CD14-positive monocyte (primary cell): ENCODE data around the gene NFKBIZ. TPM values are rescaled to one million over a fixed set of nuclear protein-coding genes. Genes with fewer than 3 reads are reported as not detected.
A peak's percentile ranks its signal among the peaks of the same experiment; 100 is the strongest.

Experiments used
- DNase-seq, 3 donors: peaks; one replicate each; pipeline ENCODE4 v3.0.0-alpha.2; 2011 to 2022
- H2AFZ ChIP-seq: 2 replicates; pipeline ENCODE4 v1.6.0; 2012; ENCODE audit warnings: mild to moderate bottlenecking, low read depth, low read length, inconsistent platforms; ENCODE audit not compliant: insufficient read depth, poor library complexity, severe bottlenecking
- H3K27ac ChIP-seq, 2 donors: 1 replicate in 1 of 2; 2 replicates in 1 of 2; pipeline ENCODE4 v1.5.1; 2012 to 2013; ENCODE audit warnings: low read length in 2 of 2, control low read depth in 1 of 2, inconsistent platforms in 1 of 2, low read depth in 1 of 2, mild to moderate bottlenecking in 1 of 2
- H3K27me3 ChIP-seq, 2 donors: one replicate each; pipeline versions ENCODE4 v1.6.0 to v1.6.1; 2011 to 2013; ENCODE audit warnings: low read length in 2 of 2; ENCODE audit not compliant: control insufficient read depth in 2 of 2, insufficient read depth in 2 of 2
- H3K36me3 ChIP-seq, 2 donors: replicated peaks in 1 of 2; 1 replicate in 1 of 2; 2 replicates in 1 of 2; pipeline versions ENCODE4 v1.5.1 to v1.6.1; 2012 to 2013; ENCODE audit warnings: low read length in 2 of 2, control low read depth in 1 of 2, inconsistent platforms in 1 of 2, mild to moderate bottlenecking in 1 of 2; ENCODE audit not compliant: insufficient read depth in 2 of 2, control insufficient read depth in 1 of 2
- H3K4me1 ChIP-seq, 2 donors: 1 replicate in 1 of 2; 2 replicates in 1 of 2; pipeline versions ENCODE4 v1.5.1 to v1.6.1; 2012 to 2013; ENCODE audit warnings: low read length in 2 of 2, control low read depth in 1 of 2, inconsistent platforms in 1 of 2, mild to moderate bottlenecking in 1 of 2, moderate library complexity in 1 of 2; ENCODE audit not compliant: insufficient read depth in 2 of 2, control insufficient read depth in 1 of 2
- H3K4me2 ChIP-seq: replicated peaks from 2 replicates; pipeline ENCODE3; 2012; ENCODE audit warnings: low read length, moderate library complexity, mild to moderate bottlenecking; ENCODE audit not compliant: poor library complexity, severe bottlenecking; ENCODE audit errors: extremely low read depth
- H3K4me3 ChIP-seq, 3 experiments: fragments of 200-600 bp in 1 of 3; sonication (generic) in 1 of 3; replicated peaks in 1 of 3; 1 replicate in 2 of 3; 2 replicates in 1 of 3; pipeline ENCODE4 v1.5.1; 2011 to 2013; ENCODE audit warnings: low read length in 3 of 3, mild to moderate bottlenecking in 3 of 3, control low read depth in 2 of 3, low read depth in 2 of 3, inconsistent platforms in 1 of 3, moderate library complexity in 1 of 3
- H3K79me2 ChIP-seq: 2 replicates; pipeline ENCODE4 v1.6.0; 2012; ENCODE audit warnings: mild to moderate bottlenecking, control low read depth, inconsistent platforms, low read length, moderate library complexity; ENCODE audit not compliant: insufficient read depth
- H3K9ac ChIP-seq: 2 replicates; pipeline ENCODE4 v1.6.0; 2017; ENCODE audit warnings: low read length, mild to moderate bottlenecking; ENCODE audit not compliant: insufficient read depth, poor library complexity, severe bottlenecking
- H3K9me3 ChIP-seq, 2 donors: replicated peaks in 1 of 2; 1 replicate in 1 of 2; 2 replicates in 1 of 2; pipeline versions ENCODE4 v1.5.1 to v1.6.1; 2012 to 2013; ENCODE audit warnings: low read length in 2 of 2, control low read depth in 1 of 2; ENCODE audit not compliant: control insufficient read depth in 1 of 2, insufficient read depth in 1 of 2
- H4K20me1 ChIP-seq: 2 replicates; pipeline ENCODE4 v1.6.0; 2012; ENCODE audit warnings: mild to moderate bottlenecking, low read length, control low read depth, moderate library complexity; ENCODE audit not compliant: insufficient read depth
- H3K27ac Mint-ChIP-seq, 7 donors: one replicate each; pipeline ENCODE4 v1.8.0; 2020; ENCODE audit warnings: mild to moderate bottlenecking in 7 of 7, mixed read lengths in 7 of 7, moderate library complexity in 6 of 7, inconsistent platforms in 2 of 7
- H3K27me3 Mint-ChIP-seq, 3 donors: one replicate each; pipeline ENCODE4 v1.8.0; 2021 to 2022; ENCODE audit warnings: low read depth in 3 of 3, mild to moderate bottlenecking in 3 of 3, mixed read lengths in 3 of 3, moderate library complexity in 3 of 3, inconsistent platforms in 1 of 3
- H3K36me3 Mint-ChIP-seq, 2 donors: one replicate each; pipeline ENCODE4 v1.8.0; 2020; ENCODE audit warnings: mixed read lengths in 2 of 2, inconsistent platforms in 1 of 2, mild to moderate bottlenecking in 1 of 2
- H3K4me1 Mint-ChIP-seq: one replicate; pipeline ENCODE4 v1.8.0; 2020; ENCODE audit warnings: mild to moderate bottlenecking, mixed read lengths
- H3K4me3 Mint-ChIP-seq, 2 donors: one replicate each; pipeline ENCODE4 v1.8.0; 2020; ENCODE audit warnings: mild to moderate bottlenecking in 2 of 2, mixed read lengths in 2 of 2, moderate library complexity in 1 of 2
- H3K9me3 Mint-ChIP-seq, 7 donors: one replicate each; pipeline ENCODE4 v1.8.0; 2020 to 2022; ENCODE audit warnings: mixed read lengths in 7 of 7, mild to moderate bottlenecking in 6 of 7, moderate library complexity in 6 of 7, inconsistent platforms in 2 of 7
- CTCF ChIP-seq: fragments of 200-600 bp; IDR thresholded peaks from one replicate; pipeline ENCODE4 v1.8.0; 2022; ENCODE audit warnings: antibody characterized with exemption, mild to moderate bottlenecking
- WGBS: methylation state at CpG from one replicate; pipeline ENCODE4 v1.1.5; 2013; ENCODE audit warnings: missing lambda C conversion rate; ENCODE audit not compliant: insufficient coverage; 5-methylcytosine and 5-hydroxymethylcytosine counted together
- intact Hi-C, 2 donors: fragments of 100-400 bp; cut with micrococcal nuclease; formaldehyde crosslinking; loops; one replicate each; pipeline versions ENCODE4 v1.15.0 to v1.15.1; 2023
- polyA plus RNA-seq, 3 donors: library from polyadenylated mRNA; depleted of rRNA in 1 of 3; unstranded in 2 of 3; stranded (reverse) in 1 of 3; fragments of 300-500 nt in 2 of 3; fragments of >200 nt in 1 of 3; fragmentation: Illumina TruSeq in 2 of 3; gene quantifications; 1 replicate in 2 of 3; 2 replicates in 1 of 3; pipeline ENCODE4 v1.2.3, GENCODE V29; 2012 to 2021

Gene NFKBIZ
- polyA plus RNA-seq, 3 donors: 71.0 to 592 (median 84.9) TPM

GRCh38 chr3:101865751-101866509 is 16.6 kb downstream of the NFKBIZ start:
- WGBS: 21% methylated on average over 2 of the region's 5 CpGs
- intact Hi-C loops: no loop called here
- H3K9me3 Mint-ChIP-seq: no peaks in the 10 kb centered on the region

GRCh38 chr3:101867511-101867910 is 18.2 kb downstream of the NFKBIZ start:
- H3K9me3 Mint-ChIP-seq: no peaks in the 10 kb centered on the region
- no peaks in the 10 kb centered on the region for H3K79me2 ChIP-seq
- peak overlapping the region in 3 of 7 donors; percentile 7 to 63 (median 36) for H3K27ac Mint-ChIP-seq
- intact Hi-C loops: no loop called here
- H4K20me1 ChIP-seq: no peaks in the 10 kb centered on the region
- H3K4me3 Mint-ChIP-seq: no peak overlapping the region
- H3K9ac ChIP-seq: no peak overlapping the region
- peaks cover 0 to 6% of the 10 kb centered on the region in 2 donors for H3K36me3 ChIP-seq
- H3K4me3 ChIP-seq: no peak overlapping the region
- no peak for DNase-seq
- no peak overlapping the region for H3K4me2 ChIP-seq
- no peaks in the 10 kb centered on the region for H3K27me3 ChIP-seq
- H3K4me1 Mint-ChIP-seq: peaks cover 26% of the 10 kb centered on the region
- no peak overlapping the region for H3K27ac ChIP-seq
- peaks cover 10 to 15% of the 10 kb centered on the region in 2 donors for H3K36me3 Mint-ChIP-seq
- no peaks in the 10 kb centered on the region for H3K9me3 ChIP-seq
- no peak for TF ChIP-seq CTCF
- H3K4me1 ChIP-seq: peaks cover 13 to 14% of the 10 kb centered on the region in 2 donors
- H2AFZ ChIP-seq: no peak overlapping the region
- H3K27me3 Mint-ChIP-seq: peaks cover 0 to 2% (median 0%) of the 10 kb centered on the region in 3 donors

More at GRCh38 chr3:101865751-101866509, 16.6 kb downstream of the NFKBIZ start:
- no peak for DNase-seq
- Histone ChIP-seq H3K27ac (no peak overlapping the region), H3K79me2 (no peaks in the 10 kb centered on the region), H3K4me2 (no peak overlapping the region), H3K9me3 (no peaks in the 10 kb centered on the region), H4K20me1 (peaks cover 16% of the 10 kb centered on the region), H3K4me1 (peaks cover 8 to 11% of the 10 kb centered on the region in 2 donors), H3K4me3 (no peak overlapping the region), H3K27me3 (no peaks in the 10 kb centered on the region), H3K9ac (no peak overlapping the region), H2AFZ (no peak overlapping the region), H3K36me3 (peaks cover 7 to 22% of the 10 kb centered on the region in 2 donors)
- Mint-ChIP-seq H3K27me3 (peaks cover 0 to 2% (median 0%) of the 10 kb centered on the region in 3 donors), H3K27ac (peak overlapping the region in 1 of 7 donors; percentile 50), H3K4me1 (peaks cover 25% of the 10 kb centered on the region), H3K36me3 (peaks cover 25 to 31% of the 10 kb centered on the region in 2 donors), H3K4me3 (no peak overlapping the region)
- TF ChIP-seq CTCF: no peak
